ENCODE results near the gene POLG.

The POLG gene

GRCh38 chr15:89334510-89335297, at the start of gene POLG:
TSS of gene POLG (minus strand) at chr15:89334824. CDS start at chr15:89333754, 1,070 bp downstream.
- DNase-seq: peak; percentile 99

GRCh38 chr15:89384176-89384604, 49.6 kb upstream of the POLG start:
- DNase-seq: no peak

GRCh38 chr15:89383365-89384175, 48.9 kb upstream of the POLG start:
- no peak for DNase-seq

GRCh38 chr15:89381888-89382686, 47.5 kb upstream of the POLG start:
- DNase-seq: no peak

GRCh38 chr15:89381331-89381730, 46.7 kb upstream of the POLG start:
- no peak for DNase-seq

GRCh38 chr15:89379818-89380217, 45.2 kb upstream of the POLG start:
- DNase-seq: no peak

- no peak for DNase-seq
These were observed 44.6 kb upstream of the POLG start for GRCh38 chr15:89379251-89379695.

GRCh38 chr15:89378296-89379151, 43.9 kb upstream of the POLG start:
- no peak for DNase-seq

GRCh38 chr15:89377842-89378295, 43.2 kb upstream of the POLG start:
- no peak for DNase-seq

- DNase-seq: no peak
These were observed 42.6 kb upstream of the POLG start for GRCh38 chr15:89377024-89377841.

- DNase-seq: no peak
These were observed 41.8 kb upstream of the POLG start for GRCh38 chr15:89376388-89376787.

GRCh38 chr15:89375093-89376005, 40.7 kb upstream of the POLG start:
- no peak for DNase-seq

- no peak for DNase-seq
These were observed 39.7 kb upstream of the POLG start for GRCh38 chr15:89374086-89374981.

GRCh38 chr15:89372069-89372935, 37.7 kb upstream of the POLG start:
- DNase-seq: no peak

- no peak for DNase-seq
These were observed 36.8 kb upstream of the POLG start for GRCh38 chr15:89371228-89372044.

- no peak for DNase-seq
These were observed 36.3 kb upstream of the POLG start for GRCh38 chr15:89370978-89371227.

Data from inflammatory macrophage treated with lipopolysaccharide for 4 hours (primary cell).